ENCODE data around the gene HTATSF1.

HTATSF1 gene

DNA sequence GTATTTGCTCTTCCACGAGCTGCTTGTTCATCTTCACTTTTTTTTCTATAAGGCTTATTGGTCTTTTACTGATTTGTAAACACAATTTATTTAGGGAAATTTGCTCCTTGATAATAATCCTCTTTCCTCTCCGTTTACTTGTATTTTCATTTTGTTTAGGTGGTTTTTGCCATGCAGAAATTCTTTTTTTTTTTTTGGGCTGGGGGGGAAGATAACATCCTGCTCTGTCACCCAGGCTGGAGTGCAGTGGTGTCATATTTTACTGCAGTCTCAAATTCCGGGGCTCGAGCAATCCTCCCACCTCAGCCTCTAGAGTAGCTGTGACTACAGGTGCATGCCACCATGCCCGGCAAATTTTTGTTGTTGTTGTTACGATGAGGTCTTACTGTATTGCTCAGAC lies 41.3 kb upstream of the HTATSF1 start:
- H3K4me3 ChIP-seq (ENCODE audit: control insufficient read depth, low read depth, low read length) = no peak overlapping the region
- TF ChIP-seq, protein P1, sequence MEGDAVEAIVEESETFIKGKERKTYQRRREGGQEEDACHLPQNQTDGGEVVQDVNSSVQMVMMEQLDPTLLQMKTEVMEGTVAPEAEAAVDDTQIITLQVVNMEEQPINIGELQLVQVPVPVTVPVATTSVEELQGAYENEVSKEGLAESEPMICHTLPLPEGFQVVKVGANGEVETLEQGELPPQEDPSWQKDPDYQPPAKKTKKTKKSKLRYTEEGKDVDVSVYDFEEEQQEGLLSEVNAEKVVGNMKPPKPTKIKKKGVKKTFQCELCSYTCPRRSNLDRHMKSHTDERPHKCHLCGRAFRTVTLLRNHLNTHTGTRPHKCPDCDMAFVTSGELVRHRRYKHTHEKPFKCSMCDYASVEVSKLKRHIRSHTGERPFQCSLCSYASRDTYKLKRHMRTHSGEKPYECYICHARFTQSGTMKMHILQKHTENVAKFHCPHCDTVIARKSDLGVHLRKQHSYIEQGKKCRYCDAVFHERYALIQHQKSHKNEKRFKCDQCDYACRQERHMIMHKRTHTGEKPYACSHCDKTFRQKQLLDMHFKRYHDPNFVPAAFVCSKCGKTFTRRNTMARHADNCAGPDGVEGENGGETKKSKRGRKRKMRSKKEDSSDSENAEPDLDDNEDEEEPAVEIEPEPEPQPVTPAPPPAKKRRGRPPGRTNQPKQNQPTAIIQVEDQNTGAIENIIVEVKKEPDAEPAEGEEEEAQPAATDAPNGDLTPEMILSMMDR (conservative IDR thresholded peaks at IDR 0.05; ENCODE audit: control insufficient read depth, insufficient read depth, low read depth, low read length) = no peak
- no peak for DNase-seq (ENCODE audit: low read depth)

GRCh38 chrX:136457303-136457917 lies 40.0 kb upstream of the HTATSF1 start:
- no peak overlapping the region for H3K4me3 ChIP-seq (ENCODE audit: control insufficient read depth, low read depth, low read length)
- DNase-seq (ENCODE audit: low read depth) = peak; percentile 49
- TF ChIP-seq, protein P1 (conservative IDR thresholded peaks at IDR 0.05; ENCODE audit: control insufficient read depth, insufficient read depth, low read depth, low read length) = no peak

GRCh38 chrX:136464589-136464988 lies 32.8 kb upstream of the HTATSF1 start:
- DNase-seq (ENCODE audit: low read depth) = no peak
- no peak overlapping the region for H3K4me3 ChIP-seq (ENCODE audit: control insufficient read depth, low read depth, low read length)
- TF ChIP-seq, protein P1 (conservative IDR thresholded peaks at IDR 0.05; ENCODE audit: control insufficient read depth, insufficient read depth, low read depth, low read length) = no peak

DNA sequence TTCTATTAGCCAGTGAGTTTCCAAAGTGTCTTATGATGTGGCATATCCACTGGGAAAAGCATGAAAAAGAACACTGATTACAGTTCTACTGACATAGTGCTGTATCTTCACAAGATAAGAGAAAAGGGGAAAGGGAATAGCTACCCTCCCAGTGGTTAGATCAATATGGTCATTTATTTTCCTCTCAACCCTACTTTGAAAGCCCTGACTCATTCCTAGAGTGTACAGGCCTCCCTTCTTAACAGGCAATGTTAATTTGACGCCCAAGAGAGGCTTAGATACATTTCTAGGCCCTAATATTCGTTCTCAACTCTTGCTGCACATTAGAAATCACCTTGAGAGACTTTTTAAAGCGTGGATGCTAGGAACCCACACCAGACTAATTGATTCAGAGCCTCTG lies 30.1 kb upstream of the HTATSF1 start:
- DNase-seq (ENCODE audit: low read depth) = no peak
- TF ChIP-seq, protein P1 (conservative IDR thresholded peaks at IDR 0.05; ENCODE audit: control insufficient read depth, insufficient read depth, low read depth, low read length) = no peak
- H3K4me3 ChIP-seq (ENCODE audit: control insufficient read depth, low read depth, low read length) = no peak overlapping the region

DNA sequence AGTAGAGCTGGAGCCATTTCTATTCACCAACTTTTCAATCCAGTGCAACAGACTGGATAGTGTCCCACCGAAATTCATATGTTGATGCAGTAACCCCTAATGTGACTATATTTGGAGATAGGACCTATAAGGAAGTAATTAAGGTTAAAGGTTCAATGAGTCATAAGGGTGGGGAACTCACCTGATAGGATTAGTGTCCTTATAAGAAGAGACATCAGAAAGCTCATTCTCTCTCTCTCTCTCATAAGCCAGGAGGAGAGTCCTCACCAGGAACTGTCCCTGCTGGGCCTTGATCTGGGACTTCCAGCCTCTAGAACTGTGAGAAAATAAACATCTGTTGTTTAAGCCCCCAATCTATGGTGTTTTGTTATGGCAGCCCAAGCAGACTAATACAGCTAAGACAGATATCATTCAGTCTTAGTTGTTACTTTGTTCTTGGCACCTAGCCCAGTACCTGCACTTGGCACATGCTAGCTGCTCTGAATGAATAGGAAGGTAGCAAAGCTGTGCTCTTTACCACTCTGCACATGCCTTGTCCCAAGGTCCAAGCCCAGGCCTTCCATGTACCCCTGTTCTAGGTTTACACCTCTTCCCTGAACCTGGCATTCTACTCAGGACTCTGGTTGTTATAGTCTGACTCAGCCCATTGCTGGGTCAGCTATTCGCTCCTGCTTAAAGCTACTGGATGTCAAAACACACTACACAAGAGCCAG lies 28.8 kb upstream of the HTATSF1 start:
- DNase-seq (ENCODE audit: low read depth) = no peak
- TF ChIP-seq, protein P1 (conservative IDR thresholded peaks at IDR 0.05; ENCODE audit: control insufficient read depth, insufficient read depth, low read depth, low read length) = no peak

GRCh38 chrX:136473663-136474062 lies 23.7 kb upstream of the HTATSF1 start:
- no peak for DNase-seq (ENCODE audit: low read depth)
- no peak overlapping the region for H3K4me3 ChIP-seq (ENCODE audit: control insufficient read depth, low read depth, low read length)
- TF ChIP-seq, protein P1 (conservative IDR thresholded peaks at IDR 0.05; ENCODE audit: control insufficient read depth, insufficient read depth, low read depth, low read length) = no peak

More for the DNA sequence above, 28.8 kb upstream of the HTATSF1 start:
- no peak overlapping the region for H3K4me3 ChIP-seq (ENCODE audit: control insufficient read depth, low read depth, low read length)
